HepG2 (cell line): ENCODE results near the gene UPB1. TPM values are rescaled to one million over a fixed set of nuclear protein-coding genes. Genes with fewer than 3 reads are reported as not detected.

Source experiments
- CEBPG ChIP-seq: IDR thresholded peaks from 2 replicates; pipeline ENCODE4 v1.6.1; 2016
- CHD2 ChIP-seq: IDR thresholded peaks from 2 replicates; pipeline ENCODE4 v1.6.1; 2011; ENCODE audit warnings: low read depth, low read length, improper control_type of control experiment
- FOXJ3 ChIP-seq: sonication (generic); formaldehyde crosslinking; IDR thresholded peaks from 2 replicates; pipeline ENCODE4 v1.4.0; 2020; ENCODE audit warnings: missing genetic modification reagents, mild to moderate bottlenecking, borderline replicate concordance
- HNF4A ChIP-seq: sonication (generic); formaldehyde crosslinking; IDR thresholded peaks from 2 replicates; pipeline ENCODE4 v1.4.0; 2020; ENCODE audit warnings: missing genetic modification reagents
- IKZF1 ChIP-seq: fragments of 450-650 bp; IDR thresholded peaks from 2 replicates; pipeline ENCODE4 v1.7.1; 2016
- LCORL ChIP-seq, 2 experiments: fragments of 450-650 bp in 1 of 2; sonication (generic) in 1 of 2; formaldehyde crosslinking in 1 of 2; IDR thresholded peaks; 2 replicates each; pipeline versions ENCODE4 v1.5.0 to v1.6.1; 2017 to 2020; ENCODE audit warnings: antibody characterized with exemption in 1 of 2, missing genetic modification reagents in 1 of 2
- MIXL1 ChIP-seq: IDR thresholded peaks from 2 replicates; pipeline ENCODE4 v1.6.1; 2016
- RBM22 ChIP-seq: fragments of 200-400 bp; formaldehyde crosslinking; optimal IDR thresholded peaks from 2 replicates; pipeline ENCODE3; 2017; ENCODE audit warnings: mild to moderate bottlenecking, low read length, moderate library complexity
- ZNF124 ChIP-seq: sonication (generic); formaldehyde crosslinking; IDR thresholded peaks from 2 replicates; pipeline ENCODE4 v1.4.0; 2020; ENCODE audit warnings: missing genetic modification reagents
- ZNF263 ChIP-seq: sonication (generic); formaldehyde crosslinking; IDR thresholded peaks from 2 replicates; pipeline ENCODE4 v1.4.0; 2020; ENCODE audit warnings: missing genetic modification reagents
- ZNF510 ChIP-seq: sonication (generic); formaldehyde crosslinking; IDR thresholded peaks from 2 replicates; pipeline ENCODE4 v1.4.0; 2020; ENCODE audit warnings: low read depth, mild to moderate bottlenecking, missing genetic modification reagents
- ZNF776 ChIP-seq: sonication (generic); formaldehyde crosslinking; IDR thresholded peaks from 2 replicates; pipeline ENCODE4 v1.4.0; 2020; ENCODE audit warnings: mild to moderate bottlenecking, missing genetic modification reagents
- ZNF782 ChIP-seq: sonication (generic); formaldehyde crosslinking; IDR thresholded peaks from 2 replicates; pipeline ENCODE4 v1.4.0; 2020; ENCODE audit warnings: missing genetic modification reagents, mild to moderate bottlenecking, borderline replicate concordance
- polyA plus RNA-seq, 8 experiments: library from polyadenylated mRNA; depleted of rRNA in 3 of 8; stranded (reverse) in 7 of 8; unstranded in 1 of 8; fragments of >200 nt; fragmentation: Illumina TruSeq in 4 of 8; extraction: Trizol in 4 of 8; gene quantifications; 2 replicates each; pipeline versions ENCODE4 v1.2.1 to v1.2.3, GENCODE V29; 2011 to 2016; ENCODE audit warnings: low read depth in 4 of 8, missing spikeins in 1 of 8, mixed read lengths in 1 of 8; ENCODE audit not compliant: insufficient read depth in 1 of 8
- total RNA-seq, 5 experiments: library from RNA; depleted of rRNA; stranded (reverse); fragments of >200 nt; fragmentation: Illumina TruSeq; extraction: Trizol; gene quantifications; 2 replicates each; pipeline ENCODE4 v1.2.3, GENCODE V29; 2016; ENCODE audit warnings: low read depth in 1 of 5
- TF ChIP-seq, protein P1 (sequence below): IDR thresholded peaks from 2 replicates; pipeline ENCODE4 v1.6.1; 2016; ENCODE audit warnings: control low read depth
- TF ChIP-seq, protein P2 (sequence below): sonication (generic); formaldehyde crosslinking; IDR thresholded peaks from 2 replicates; pipeline ENCODE4 v1.8.1; 2023; ENCODE audit warnings: mild to moderate bottlenecking, missing genetic modification reagents
- TF ChIP-seq, protein P3 (sequence below): sonication (generic); formaldehyde crosslinking; IDR thresholded peaks from 2 replicates; pipeline ENCODE4 v1.4.0; 2020; ENCODE audit warnings: mild to moderate bottlenecking, missing genetic modification reagents
- TF ChIP-seq, protein P4 (sequence below): IDR thresholded peaks from 2 replicates; pipeline ENCODE4 v1.6.1; 2016; ENCODE audit warnings: mild to moderate bottlenecking, missing biosample characterization, missing genetic modification reagents
- TF ChIP-seq, protein P5 (sequence below): sonication (generic); formaldehyde crosslinking; IDR thresholded peaks from 2 replicates; pipeline ENCODE4 v1.4.0; 2020; ENCODE audit warnings: missing genetic modification reagents
- TF ChIP-seq, protein P6 (sequence below): sonication (generic); formaldehyde crosslinking; IDR thresholded peaks from 2 replicates; pipeline ENCODE4 v1.4.0; 2020; ENCODE audit warnings: missing genetic modification reagents

Gene UPB1
- total and polyA plus RNA-seq, 2 of the 13 experiments (the other 11 are each of a cell fraction or from before 2014, with no cell fraction given): 0.38 to 1.2 TPM

DNA sequence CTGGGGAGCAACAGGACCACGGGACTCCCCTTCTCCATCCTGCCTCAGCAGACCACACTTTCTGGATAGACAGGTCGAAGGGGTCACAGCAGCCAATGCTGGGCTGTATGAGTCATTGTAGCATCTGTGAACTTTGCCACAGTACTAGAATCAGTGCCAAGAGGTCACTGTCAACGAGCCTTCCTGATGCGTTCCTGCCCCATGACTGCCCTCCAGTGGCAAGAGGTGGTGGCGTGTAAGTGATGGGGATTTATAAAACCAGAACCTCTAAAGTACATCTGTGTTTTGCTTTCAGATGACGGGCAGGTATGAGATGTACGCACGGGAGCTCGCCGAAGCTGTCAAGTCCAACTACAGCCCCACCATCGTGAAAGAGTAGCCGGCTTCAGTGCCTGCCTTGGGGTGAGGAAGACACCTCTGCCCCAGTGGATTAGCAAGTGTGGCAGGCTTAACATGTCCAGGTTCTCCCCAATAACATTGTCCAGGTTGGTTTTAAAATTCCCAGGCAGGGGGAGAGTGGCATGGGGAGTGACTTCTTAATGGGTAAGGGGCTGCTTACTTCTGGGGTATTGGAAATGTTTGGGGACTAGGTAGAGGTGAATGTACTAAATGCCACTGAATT is 30.4 kb downstream of the UPB1 start (continued):
- TF ChIP-seq MIXL1 (CRISPR knock-in tag) (peak; percentile 75; the same call in 1 of the 2 replicates), HNF4A (CRISPR knock-in tag) (peak; percentile 96), FOXJ3 (no peak), ZNF510 (CRISPR knock-in tag) (no peak), ZNF782 (no peak), ZNF776 (CRISPR knock-in tag) (no peak), CEBPG (CRISPR knock-in tag) (no peak), LCORL (IDR thresholded peaks at IDR 0.05) (no peak), LCORL (CRISPR knock-in tag; IDR thresholded peaks at IDR 0.05) (peak; percentile 92), RBM22 (no peak), ZNF124 (CRISPR knock-in tag) (peak; percentile 63; the same call in 1 of the 2 replicates), ZNF263 (CRISPR knock-in tag) (no peak), CHD2 (no peak), IKZF1 (no peak)
- TF ChIP-seq, protein P1, sequence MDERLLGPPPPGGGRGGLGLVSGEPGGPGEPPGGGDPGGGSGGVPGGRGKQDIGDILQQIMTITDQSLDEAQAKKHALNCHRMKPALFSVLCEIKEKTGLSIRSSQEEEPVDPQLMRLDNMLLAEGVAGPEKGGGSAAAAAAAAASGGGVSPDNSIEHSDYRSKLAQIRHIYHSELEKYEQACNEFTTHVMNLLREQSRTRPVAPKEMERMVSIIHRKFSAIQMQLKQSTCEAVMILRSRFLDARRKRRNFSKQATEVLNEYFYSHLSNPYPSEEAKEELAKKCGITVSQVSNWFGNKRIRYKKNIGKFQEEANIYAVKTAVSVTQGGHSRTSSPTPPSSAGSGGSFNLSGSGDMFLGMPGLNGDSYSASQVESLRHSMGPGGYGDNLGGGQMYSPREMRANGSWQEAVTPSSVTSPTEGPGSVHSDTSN (CRISPR knock-in tag): no peak
- TF ChIP-seq, protein P2, sequence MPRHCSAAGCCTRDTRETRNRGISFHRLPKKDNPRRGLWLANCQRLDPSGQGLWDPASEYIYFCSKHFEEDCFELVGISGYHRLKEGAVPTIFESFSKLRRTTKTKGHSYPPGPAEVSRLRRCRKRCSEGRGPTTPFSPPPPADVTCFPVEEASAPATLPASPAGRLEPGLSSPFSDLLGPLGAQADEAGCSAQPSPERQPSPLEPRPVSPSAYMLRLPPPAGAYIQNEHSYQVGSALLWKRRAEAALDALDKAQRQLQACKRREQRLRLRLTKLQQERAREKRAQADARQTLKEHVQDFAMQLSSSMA (CRISPR knock-in tag): no peak
- TF ChIP-seq, protein P3, sequence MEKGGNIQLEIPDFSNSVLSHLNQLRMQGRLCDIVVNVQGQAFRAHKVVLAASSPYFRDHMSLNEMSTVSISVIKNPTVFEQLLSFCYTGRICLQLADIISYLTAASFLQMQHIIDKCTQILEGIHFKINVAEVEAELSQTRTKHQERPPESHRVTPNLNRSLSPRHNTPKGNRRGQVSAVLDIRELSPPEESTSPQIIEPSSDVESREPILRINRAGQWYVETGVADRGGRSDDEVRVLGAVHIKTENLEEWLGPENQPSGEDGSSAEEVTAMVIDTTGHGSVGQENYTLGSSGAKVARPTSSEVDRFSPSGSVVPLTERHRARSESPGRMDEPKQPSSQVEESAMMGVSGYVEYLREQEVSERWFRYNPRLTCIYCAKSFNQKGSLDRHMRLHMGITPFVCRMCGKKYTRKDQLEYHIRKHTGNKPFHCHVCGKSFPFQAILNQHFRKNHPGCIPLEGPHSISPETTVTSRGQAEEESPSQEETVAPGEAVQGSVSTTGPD: no peak
- TF ChIP-seq, protein P4, sequence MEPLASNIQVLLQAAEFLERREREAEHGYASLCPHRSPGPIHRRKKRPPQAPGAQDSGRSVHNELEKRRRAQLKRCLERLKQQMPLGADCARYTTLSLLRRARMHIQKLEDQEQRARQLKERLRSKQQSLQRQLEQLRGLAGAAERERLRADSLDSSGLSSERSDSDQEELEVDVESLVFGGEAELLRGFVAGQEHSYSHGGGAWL (CRISPR knock-in tag): no peak
- TF ChIP-seq, protein P5, sequence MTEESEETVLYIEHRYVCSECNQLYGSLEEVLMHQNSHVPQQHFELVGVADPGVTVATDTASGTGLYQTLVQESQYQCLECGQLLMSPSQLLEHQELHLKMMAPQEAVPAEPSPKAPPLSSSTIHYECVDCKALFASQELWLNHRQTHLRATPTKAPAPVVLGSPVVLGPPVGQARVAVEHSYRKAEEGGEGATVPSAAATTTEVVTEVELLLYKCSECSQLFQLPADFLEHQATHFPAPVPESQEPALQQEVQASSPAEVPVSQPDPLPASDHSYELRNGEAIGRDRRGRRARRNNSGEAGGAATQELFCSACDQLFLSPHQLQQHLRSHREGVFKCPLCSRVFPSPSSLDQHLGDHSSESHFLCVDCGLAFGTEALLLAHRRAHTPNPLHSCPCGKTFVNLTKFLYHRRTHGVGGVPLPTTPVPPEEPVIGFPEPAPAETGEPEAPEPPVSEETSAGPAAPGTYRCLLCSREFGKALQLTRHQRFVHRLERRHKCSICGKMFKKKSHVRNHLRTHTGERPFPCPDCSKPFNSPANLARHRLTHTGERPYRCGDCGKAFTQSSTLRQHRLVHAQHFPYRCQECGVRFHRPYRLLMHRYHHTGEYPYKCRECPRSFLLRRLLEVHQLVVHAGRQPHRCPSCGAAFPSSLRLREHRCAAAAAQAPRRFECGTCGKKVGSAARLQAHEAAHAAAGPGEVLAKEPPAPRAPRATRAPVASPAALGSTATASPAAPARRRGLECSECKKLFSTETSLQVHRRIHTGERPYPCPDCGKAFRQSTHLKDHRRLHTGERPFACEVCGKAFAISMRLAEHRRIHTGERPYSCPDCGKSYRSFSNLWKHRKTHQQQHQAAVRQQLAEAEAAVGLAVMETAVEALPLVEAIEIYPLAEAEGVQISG (CRISPR knock-in tag): peak; percentile 44; the same call in 1 of the 2 replicates
- TF ChIP-seq, protein P6, sequence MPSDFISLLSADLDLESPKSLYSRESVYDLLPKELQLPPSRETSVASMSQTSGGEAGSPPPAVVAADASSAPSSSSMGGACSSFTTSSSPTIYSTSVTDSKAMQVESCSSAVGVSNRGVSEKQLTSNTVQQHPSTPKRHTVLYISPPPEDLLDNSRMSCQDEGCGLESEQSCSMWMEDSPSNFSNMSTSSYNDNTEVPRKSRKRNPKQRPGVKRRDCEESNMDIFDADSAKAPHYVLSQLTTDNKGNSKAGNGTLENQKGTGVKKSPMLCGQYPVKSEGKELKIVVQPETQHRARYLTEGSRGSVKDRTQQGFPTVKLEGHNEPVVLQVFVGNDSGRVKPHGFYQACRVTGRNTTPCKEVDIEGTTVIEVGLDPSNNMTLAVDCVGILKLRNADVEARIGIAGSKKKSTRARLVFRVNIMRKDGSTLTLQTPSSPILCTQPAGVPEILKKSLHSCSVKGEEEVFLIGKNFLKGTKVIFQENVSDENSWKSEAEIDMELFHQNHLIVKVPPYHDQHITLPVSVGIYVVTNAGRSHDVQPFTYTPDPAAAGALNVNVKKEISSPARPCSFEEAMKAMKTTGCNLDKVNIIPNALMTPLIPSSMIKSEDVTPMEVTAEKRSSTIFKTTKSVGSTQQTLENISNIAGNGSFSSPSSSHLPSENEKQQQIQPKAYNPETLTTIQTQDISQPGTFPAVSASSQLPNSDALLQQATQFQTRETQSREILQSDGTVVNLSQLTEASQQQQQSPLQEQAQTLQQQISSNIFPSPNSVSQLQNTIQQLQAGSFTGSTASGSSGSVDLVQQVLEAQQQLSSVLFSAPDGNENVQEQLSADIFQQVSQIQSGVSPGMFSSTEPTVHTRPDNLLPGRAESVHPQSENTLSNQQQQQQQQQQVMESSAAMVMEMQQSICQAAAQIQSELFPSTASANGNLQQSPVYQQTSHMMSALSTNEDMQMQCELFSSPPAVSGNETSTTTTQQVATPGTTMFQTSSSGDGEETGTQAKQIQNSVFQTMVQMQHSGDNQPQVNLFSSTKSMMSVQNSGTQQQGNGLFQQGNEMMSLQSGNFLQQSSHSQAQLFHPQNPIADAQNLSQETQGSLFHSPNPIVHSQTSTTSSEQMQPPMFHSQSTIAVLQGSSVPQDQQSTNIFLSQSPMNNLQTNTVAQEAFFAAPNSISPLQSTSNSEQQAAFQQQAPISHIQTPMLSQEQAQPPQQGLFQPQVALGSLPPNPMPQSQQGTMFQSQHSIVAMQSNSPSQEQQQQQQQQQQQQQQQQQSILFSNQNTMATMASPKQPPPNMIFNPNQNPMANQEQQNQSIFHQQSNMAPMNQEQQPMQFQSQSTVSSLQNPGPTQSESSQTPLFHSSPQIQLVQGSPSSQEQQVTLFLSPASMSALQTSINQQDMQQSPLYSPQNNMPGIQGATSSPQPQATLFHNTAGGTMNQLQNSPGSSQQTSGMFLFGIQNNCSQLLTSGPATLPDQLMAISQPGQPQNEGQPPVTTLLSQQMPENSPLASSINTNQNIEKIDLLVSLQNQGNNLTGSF (CRISPR knock-in tag): no peak
